Measurements from ENCODE around the gene SPRY4. TPM values are rescaled to one million over a fixed set of nuclear protein-coding genes. Genes with fewer than 3 reads are reported as not detected.

The SPRY4 gene
- total RNA-seq, 1 donor from 2014 or later = 79.7 TPM

- peak; percentile 14 for DNase-seq (ENCODE audit: low spot score)
Observed at GRCh38 chr5:142264084-142264483, 60.7 kb downstream of the SPRY4 start.

GRCh38 chr5:142263346-142263745 is 61.5 kb downstream of the SPRY4 start:
- DNase-seq (ENCODE audit: low spot score) = peak; percentile 30

GRCh38 chr5:142262683-142263082 is 62.1 kb downstream of the SPRY4 start:
- no peak for DNase-seq (ENCODE audit: low spot score)

Other genes starting within 250 kb of the SPRY4 start
- gene NDFIP1, start 216.2 kb downstream of the SPRY4 start, total RNA-seq = 56.5 TPM